Esophagus (tissue), 2 donors: ENCODE data around the gene EXD3. TPM values are rescaled to one million over a fixed set of nuclear protein-coding genes. Genes with fewer than 3 reads are reported as not detected.

ENCODE experiments used
- H3K27ac ChIP-seq, 2 donors: one replicate each; pipeline ENCODE4 v1.5.1; 2013; ENCODE audit warnings: low read depth in 2 of 2, mild to moderate bottlenecking in 2 of 2, inconsistent platforms in 1 of 2, low read length in 1 of 2, moderate library complexity in 1 of 2
- H3K27me3 ChIP-seq, 2 donors: one replicate each; pipeline ENCODE4 v1.6.1; 2013; ENCODE audit warnings: low read length in 2 of 2, control low read depth in 1 of 2, mild to moderate bottlenecking in 1 of 2; ENCODE audit not compliant: insufficient read depth in 2 of 2, control insufficient read depth in 1 of 2
- H3K36me3 ChIP-seq, 2 donors: one replicate each; pipeline ENCODE4 v1.6.1; 2013; ENCODE audit warnings: low read length in 1 of 2; ENCODE audit not compliant: control insufficient read depth in 2 of 2, insufficient read depth in 2 of 2
- H3K4me1 ChIP-seq, 2 donors: one replicate each; pipeline ENCODE4 v1.6.1; 2013; ENCODE audit warnings: low read length in 1 of 2; ENCODE audit not compliant: control insufficient read depth in 2 of 2, insufficient read depth in 2 of 2
- H3K4me3 ChIP-seq, 2 donors: one replicate each; pipeline ENCODE4 v1.5.1; 2013; ENCODE audit warnings: low read length in 2 of 2, mild to moderate bottlenecking in 2 of 2, low read depth in 1 of 2, moderate library complexity in 1 of 2
- H3K9me3 ChIP-seq, 2 donors: one replicate each; pipeline ENCODE4 v1.6.1; 2013; ENCODE audit warnings: mild to moderate bottlenecking in 2 of 2, low read depth in 1 of 2, low read length in 1 of 2, moderate library complexity in 1 of 2; ENCODE audit not compliant: control insufficient read depth in 2 of 2, insufficient read depth in 1 of 2
- WGBS, 2 donors: extraction: QIAGEN DNeasy Blood & Tissue Kit; methylation state at CpG; one replicate each; pipeline ENCODE4 v1.1.7; 2013; 5-methylcytosine and 5-hydroxymethylcytosine counted together
- polyA plus RNA-seq, 2 donors: library from polyadenylated mRNA; stranded (reverse); fragments of 200-250 nt; gene quantifications; one replicate each; pipeline ENCODE4 v1.2.3, GENCODE V29; 2013
- donor health status: healthy with polysubstance abuse.
- donor health status: Bipolar disorder and iron deficiency.

Gene EXD3
- polyA plus RNA-seq, 2 donors: 9.7 to 20.8 TPM

GRCh38 chr9:137293094-137293481 lies 129.9 kb downstream of the EXD3 start:
- Histone ChIP-seq H3K9me3 (no peaks in the 10 kb centered on the region), H3K36me3 (no peaks in the 10 kb centered on the region), H3K27me3 (no peaks in the 10 kb centered on the region), H3K4me3 (no peak overlapping the region), H3K4me1 (peaks cover 0 to 5% of the 10 kb centered on the region in 2 donors), H3K27ac (no peak overlapping the region)
- 62 to 68% methylated on average over 15 of the region's 15 CpGs for WGBS, 2 donors

GRCh38 chr9:137286975-137287383 lies 136.0 kb downstream of the EXD3 start:
- Histone ChIP-seq H3K27me3 (no peaks in the 10 kb centered on the region), H3K9me3 (no peaks in the 10 kb centered on the region), H3K4me3 (no peak overlapping the region), H3K36me3 (no peaks in the 10 kb centered on the region), H3K27ac (no peak overlapping the region), H3K4me1 (no peaks in the 10 kb centered on the region)
- 44 to 46% methylated on average over 14 of the region's 14 CpGs for WGBS, 2 donors

GRCh38 chr9:137281345-137282116 lies 141.4 kb downstream of the EXD3 start:
- H3K27ac ChIP-seq: no peak overlapping the region
- H3K4me3 ChIP-seq: no peak overlapping the region
- WGBS, 2 donors: 49 to 72% methylated on average over 31 to 39 of the region's 39 CpGs
- peaks cover 0 to 11% of the 10 kb centered on the region in 2 donors for H3K27me3 ChIP-seq
- H3K9me3 ChIP-seq: peaks cover 0 to 3% of the 10 kb centered on the region in 2 donors
- H3K36me3 ChIP-seq: peaks cover 0 to 6% of the 10 kb centered on the region in 2 donors
- H3K4me1 ChIP-seq: peaks cover 0 to 17% of the 10 kb centered on the region in 2 donors

- peak overlapping the region in 1 of 2 donors; percentile 13 for H3K4me3 ChIP-seq
- H3K4me1 ChIP-seq: peaks cover 0 to 17% of the 10 kb centered on the region in 2 donors
- H3K27ac ChIP-seq: no peak overlapping the region
- 31 to 41% methylated on average over 73 to 85 of the region's 85 CpGs for WGBS, 2 donors
- peaks cover 0 to 3% of the 10 kb centered on the region in 2 donors for H3K9me3 ChIP-seq
- peaks cover 0 to 6% of the 10 kb centered on the region in 2 donors for H3K36me3 ChIP-seq
- H3K27me3 ChIP-seq: peaks cover 0 to 11% of the 10 kb centered on the region in 2 donors
These were observed 142.3 kb downstream of the EXD3 start for GRCh38 chr9:137280474-137281344.

- 81 to 90% methylated on average over 41 of the region's 41 CpGs for WGBS, 2 donors
- H3K27me3 ChIP-seq: peaks cover 0 to 11% of the 10 kb centered on the region in 2 donors
- no peak overlapping the region for H3K4me3 ChIP-seq
- peaks cover 0 to 17% of the 10 kb centered on the region in 2 donors for H3K4me1 ChIP-seq
- peaks cover 0 to 3% of the 10 kb centered on the region in 2 donors for H3K9me3 ChIP-seq
- peaks cover 0 to 6% of the 10 kb centered on the region in 2 donors for H3K36me3 ChIP-seq
- no peak overlapping the region for H3K27ac ChIP-seq
These were observed 143.1 kb downstream of the EXD3 start for GRCh38 chr9:137279741-137280473.

- 73 to 80% methylated on average over 138 to 139 of the region's 139 CpGs for WGBS, 2 donors
- peak overlapping the region; percentile 46 to 53 for H3K4me3 ChIP-seq
- H3K4me1 ChIP-seq: peaks cover 0 to 21% of the 10 kb centered on the region in 2 donors
- peaks cover 0 to 6% of the 10 kb centered on the region in 2 donors for H3K36me3 ChIP-seq
- H3K27ac ChIP-seq: no peak overlapping the region
- peaks cover 0 to 3% of the 10 kb centered on the region in 2 donors for H3K9me3 ChIP-seq
- peaks cover 0 to 11% of the 10 kb centered on the region in 2 donors for H3K27me3 ChIP-seq
These were observed 143.9 kb downstream of the EXD3 start for GRCh38 chr9:137278721-137279711.

- peaks cover 0 to 3% of the 10 kb centered on the region in 2 donors for H3K9me3 ChIP-seq
- H3K4me3 ChIP-seq: peak overlapping the region; percentile 46 to 53
- H3K4me1 ChIP-seq: peaks cover 0 to 24% of the 10 kb centered on the region in 2 donors
- WGBS, 2 donors: 11 to 18% methylated on average over 35 to 54 of the region's 54 CpGs
- H3K27ac ChIP-seq: peak overlapping the region; percentile 36 to 77
- peaks cover 0 to 6% of the 10 kb centered on the region in 2 donors for H3K36me3 ChIP-seq
- peaks cover 0 to 11% of the 10 kb centered on the region in 2 donors for H3K27me3 ChIP-seq
These were observed 144.8 kb downstream of the EXD3 start for GRCh38 chr9:137278061-137278701.

GRCh38 chr9:137277329-137278041 lies 145.5 kb downstream of the EXD3 start, which contains the start of gene TOR4A:
TSS of gene TOR4A (plus strand) at chr9:137277726. CDS start at chr9:137278690, 964 bp downstream.
- Histone ChIP-seq H3K27ac (peak within 1 kb of the TSS; percentile 73 to 77), H3K4me3 (peak within 1 kb of the TSS; percentile 46 to 53), H3K27me3 (peaks cover 0 to 11% of the 10 kb centered on the region in 2 donors), H3K4me1 (peaks cover 0 to 24% of the 10 kb centered on the region in 2 donors), H3K9me3 (peaks cover 0 to 3% of the 10 kb centered on the region in 2 donors), H3K36me3 (peaks cover 0 to 10% of the 10 kb centered on the region in 2 donors)
- WGBS, 2 donors: 17 to 20% methylated on average over 17 to 25 of the region's 25 CpGs
